IPS-NIHi11 (cell line): ENCODE data around the gene TIMP3.
"Not testable (repeated sequence)": the region's sequence is repeated elsewhere in the genome, so short reads cannot be mapped to it uniquely, and the experiment has no call there.

Experiments used
- DNase-seq: peaks from one replicate; pipeline ENCODE4 v3.0.0; 2012; ENCODE audit warnings: mixed read lengths, low spot score

The TIMP3 gene

DNA sequence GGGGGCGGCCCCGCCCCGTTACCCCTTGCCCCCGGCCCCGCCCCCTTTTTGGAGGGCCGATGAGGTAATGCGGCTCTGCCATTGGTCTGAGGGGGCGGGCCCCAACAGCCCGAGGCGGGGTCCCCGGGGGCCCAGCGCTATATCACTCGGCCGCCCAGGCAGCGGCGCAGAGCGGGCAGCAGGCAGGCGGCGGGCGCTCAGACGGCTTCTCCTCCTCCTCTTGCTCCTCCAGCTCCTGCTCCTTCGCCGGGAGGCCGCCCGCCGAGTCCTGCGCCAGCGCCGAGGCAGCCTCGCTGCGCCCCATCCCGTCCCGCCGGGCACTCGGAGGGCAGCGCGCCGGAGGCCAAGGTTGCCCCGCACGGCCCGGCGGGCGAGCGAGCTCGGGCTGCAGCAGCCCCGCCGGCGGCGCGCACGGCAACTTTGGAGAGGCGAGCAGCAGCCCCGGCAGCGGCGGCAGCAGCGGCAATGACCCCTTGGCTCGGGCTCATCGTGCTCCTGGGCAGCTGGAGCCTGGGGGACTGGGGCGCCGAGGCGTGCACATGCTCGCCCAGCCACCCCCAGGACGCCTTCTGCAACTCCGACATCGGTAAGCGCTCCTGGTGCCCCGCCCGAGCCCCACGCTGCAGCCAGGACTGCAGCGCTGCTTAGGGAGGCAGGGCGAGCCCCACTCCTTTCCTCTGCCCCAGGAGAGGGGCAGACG, at the start of gene TIMP3:
TSS of gene TIMP3 (plus strand) at position 169 of the 700 bp plus-strand sequence. CDS start at position 466, 297 bp downstream.
- DNase-seq: peak; percentile 96

DNA sequence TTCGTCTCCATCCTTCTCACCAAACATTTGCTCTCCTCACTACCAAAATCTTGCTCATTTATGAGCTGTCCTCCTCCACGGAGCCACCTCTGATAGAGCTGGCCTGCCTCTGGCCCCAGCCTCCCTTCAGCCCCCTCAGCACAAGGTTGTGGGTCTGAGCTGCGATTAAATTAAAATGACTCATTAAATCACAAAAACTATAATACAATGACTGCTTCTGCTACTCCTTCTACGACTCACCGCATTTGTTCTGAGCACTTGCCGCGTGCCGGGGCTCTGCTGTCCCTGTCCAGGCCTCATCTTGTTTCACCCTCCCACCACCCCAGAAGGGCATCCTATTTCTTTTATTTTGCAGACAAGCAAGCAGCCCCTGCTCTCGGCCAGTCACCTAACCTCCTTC, 49.2 kb upstream of the TIMP3 start:
- no peak for DNase-seq

DNA sequence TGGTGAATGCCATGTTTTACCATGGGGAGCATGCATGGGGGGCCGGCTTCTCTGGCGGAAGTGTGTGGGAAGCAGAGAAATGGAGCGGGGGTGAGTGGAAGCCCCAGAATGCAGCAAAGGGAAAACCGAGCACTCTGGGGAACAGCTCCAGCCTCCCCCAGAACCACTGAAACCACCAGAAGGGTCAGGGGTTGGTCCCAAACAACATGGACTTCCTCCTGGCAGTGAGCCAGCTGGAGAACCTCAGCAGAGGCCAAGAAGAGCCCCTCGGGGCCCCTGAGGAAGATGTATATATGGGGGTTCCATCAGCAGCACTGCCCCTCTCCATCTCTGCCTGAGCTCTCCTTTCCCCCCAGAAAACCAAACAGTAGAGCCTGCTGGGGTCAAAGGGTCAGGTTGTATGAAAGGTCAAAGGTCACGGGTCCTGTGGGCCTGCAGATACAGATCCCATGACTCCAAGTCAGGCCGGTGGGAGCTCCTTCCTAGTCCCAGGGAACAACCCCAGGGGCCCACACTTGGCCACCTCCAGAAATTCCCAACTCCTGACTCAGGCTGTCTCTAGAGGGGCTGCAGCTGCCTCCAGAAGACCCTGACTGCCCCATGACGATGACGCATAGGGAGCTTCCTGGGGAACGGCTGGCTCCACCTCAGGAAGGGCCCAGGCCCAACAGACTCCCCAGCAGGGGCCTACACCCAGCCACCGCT, 48.5 kb upstream of the TIMP3 start:
- no peak for DNase-seq

DNA sequence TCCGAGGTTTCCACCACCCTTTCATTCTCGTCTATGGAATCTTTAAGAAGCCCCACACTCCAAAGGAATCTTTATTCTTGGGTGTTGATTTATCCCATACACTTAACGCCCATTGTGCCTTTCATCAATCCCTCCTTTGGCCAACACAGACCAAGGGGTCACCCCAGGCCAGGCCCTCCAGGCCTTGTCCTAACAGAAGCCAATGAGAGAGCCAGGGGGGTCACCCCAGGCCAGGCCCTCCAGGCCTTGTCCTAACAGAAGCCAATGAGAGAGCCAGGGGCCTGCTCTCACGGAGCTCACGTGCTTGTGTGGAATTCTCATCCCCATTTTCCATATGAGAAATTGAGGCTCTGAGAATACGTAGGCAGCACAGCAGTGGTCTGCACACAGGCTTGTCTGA, 47.9 kb upstream of the TIMP3 start:
- no peak for DNase-seq

DNA sequence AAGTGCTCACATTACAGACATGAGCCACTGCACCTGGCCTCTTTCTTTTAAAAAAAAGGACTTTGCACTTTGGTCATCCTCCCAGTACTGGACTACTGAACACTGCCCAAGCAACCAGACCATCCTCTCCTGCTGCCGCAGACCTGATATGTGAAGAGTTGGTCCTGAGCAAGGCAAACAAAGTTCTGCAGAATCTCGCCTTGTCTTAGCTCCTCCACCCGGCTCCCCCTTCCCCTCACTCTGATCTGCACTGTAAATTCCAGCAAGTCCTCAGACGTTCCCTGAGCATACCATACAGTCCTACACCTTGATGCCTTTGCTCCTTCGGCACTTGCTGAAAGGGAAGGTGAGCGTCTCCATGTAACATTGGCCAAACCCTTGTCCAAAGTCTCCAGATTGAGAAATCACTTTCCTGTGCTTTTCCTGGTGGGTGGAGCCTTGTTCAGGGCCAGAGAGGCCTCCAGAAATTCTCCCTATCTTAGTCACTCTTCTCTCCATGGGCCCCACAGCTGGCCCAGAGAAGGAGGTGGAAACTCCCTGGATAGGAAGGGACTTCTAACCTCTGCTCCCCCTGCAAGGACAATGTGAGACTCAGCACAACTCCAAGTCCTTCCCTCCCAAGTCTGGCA, 47.0 kb upstream of the TIMP3 start:
- peak; percentile 68 for DNase-seq

DNA sequence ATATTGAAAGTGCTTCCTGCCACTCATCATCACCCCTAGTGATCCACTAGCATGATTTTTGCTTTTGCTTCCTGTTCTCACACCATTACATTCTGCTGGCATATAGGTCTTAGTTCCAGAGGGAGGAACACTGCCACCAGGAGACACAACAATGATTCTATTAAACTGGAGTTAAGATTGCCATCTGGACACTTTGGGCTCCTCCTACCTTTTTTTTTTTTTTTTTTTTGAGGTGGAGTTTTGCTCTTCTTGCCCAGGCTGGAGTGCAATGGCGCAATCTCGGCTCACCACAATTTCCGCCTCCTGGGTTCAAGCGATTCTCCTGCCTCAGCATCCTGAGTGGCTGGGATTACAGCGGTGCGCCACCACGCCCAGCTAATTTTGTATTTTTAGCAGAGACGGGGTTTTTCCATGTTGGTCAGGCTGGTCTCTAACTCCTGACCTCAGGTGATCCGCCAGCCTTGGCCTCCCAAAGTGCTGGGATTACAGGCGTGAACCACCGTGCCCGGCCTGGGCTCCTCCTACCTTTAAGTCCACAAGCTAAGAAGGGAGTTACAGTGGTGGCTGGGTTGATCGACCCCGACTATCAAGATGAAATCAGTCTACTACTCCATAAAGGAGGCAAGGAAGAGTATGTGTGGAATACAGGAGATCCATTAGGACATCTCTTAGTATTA, 44.3 kb upstream of the TIMP3 start:
- not testable (repeated sequence) for DNase-seq

DNA sequence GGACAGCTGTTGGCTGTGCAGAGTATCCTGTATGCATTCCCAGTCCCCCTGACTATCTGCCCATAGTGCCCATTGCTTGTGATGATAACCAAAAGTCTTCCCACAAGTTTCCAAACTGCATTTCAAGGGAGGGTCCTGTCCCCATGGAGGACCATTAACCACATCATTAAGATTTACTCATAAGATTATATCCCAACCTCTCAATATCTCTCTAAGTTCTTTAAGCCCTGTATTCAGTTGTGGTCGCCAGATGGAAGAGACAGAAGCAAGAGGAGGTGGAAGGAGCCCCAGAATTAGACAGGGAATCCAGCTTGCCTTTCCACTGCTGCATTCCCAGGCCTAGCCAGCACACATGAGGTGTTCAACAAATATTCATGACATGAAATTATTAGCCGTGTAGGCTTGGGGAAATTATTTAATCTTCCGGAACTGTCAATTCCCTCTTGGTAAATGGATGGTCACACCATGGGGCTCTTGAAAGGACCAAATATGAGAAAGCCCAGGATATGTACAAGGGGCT, 42.6 kb upstream of the TIMP3 start:
- no peak for DNase-seq

DNA sequence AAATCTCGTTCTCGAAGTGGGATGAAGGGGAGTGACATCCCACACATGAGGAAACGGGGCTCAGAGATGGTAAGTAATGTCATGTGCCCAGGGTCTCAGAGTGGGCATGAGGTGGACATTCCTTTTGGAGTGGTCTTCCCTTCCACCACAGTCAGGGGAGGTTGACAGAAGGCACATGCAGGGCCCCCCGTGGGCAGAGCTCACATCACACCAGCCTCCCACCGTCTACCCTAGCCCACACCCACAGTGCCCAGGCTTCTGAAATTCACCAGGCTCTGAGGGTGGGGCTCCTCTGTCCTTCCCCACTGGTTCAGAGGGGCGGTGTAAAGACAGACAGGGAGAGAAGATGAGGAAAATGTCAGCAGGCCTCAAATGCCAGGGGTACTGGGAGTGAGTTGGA, 41.1 kb upstream of the TIMP3 start:
- DNase-seq: no peak

DNA sequence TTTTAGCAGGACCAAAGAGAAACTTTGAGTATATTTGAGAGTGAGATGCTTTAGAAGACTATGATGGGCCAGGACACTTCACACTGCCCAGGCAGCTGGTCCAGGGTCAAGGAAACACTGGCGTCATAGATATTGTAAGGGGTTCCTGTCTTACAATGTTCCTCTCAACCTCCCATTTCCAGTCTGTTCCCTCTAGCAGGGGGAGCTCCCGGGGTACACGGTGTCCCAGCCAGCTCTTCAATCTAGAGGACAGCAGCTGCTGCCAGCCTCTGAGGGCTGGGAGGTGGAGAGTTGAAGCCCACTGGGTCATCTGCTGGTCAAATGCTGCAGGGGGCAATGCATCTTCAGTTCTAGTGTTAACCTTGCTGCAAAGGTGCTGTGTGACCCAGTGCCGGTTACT, 40.7 kb upstream of the TIMP3 start:
- DNase-seq: no peak

DNA sequence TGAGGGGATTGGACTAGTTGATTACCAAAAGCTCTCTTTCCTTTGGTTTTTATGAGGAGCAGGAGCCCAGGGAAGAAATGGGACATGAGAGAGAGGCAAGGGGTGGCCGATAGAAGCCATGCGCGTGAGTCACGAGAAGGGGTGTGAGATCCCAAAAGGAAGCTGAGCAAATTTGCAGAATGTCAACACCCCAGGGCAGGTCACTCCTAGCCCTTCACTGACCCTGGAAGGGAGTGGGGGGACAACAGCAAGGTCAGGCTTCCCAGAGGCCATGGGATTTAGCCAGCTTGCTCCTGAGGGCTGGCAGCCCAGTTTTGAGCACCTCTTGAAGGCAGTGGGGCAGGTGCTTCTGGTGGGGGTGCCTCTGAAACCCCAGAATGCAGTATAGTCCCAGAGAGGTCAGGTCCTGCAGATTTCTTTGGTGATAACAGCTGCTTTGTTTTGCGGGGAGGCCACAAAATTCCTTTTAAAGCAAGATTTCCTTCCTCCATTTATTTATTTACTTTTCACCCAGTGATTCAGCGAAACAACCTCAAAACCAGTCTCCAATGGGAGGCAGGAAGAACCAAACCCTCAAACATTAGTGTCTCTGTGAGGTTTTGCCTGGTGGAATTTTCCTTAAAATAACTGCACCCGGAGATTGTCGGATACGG, 40.1 kb upstream of the TIMP3 start:
- no peak for DNase-seq

DNA sequence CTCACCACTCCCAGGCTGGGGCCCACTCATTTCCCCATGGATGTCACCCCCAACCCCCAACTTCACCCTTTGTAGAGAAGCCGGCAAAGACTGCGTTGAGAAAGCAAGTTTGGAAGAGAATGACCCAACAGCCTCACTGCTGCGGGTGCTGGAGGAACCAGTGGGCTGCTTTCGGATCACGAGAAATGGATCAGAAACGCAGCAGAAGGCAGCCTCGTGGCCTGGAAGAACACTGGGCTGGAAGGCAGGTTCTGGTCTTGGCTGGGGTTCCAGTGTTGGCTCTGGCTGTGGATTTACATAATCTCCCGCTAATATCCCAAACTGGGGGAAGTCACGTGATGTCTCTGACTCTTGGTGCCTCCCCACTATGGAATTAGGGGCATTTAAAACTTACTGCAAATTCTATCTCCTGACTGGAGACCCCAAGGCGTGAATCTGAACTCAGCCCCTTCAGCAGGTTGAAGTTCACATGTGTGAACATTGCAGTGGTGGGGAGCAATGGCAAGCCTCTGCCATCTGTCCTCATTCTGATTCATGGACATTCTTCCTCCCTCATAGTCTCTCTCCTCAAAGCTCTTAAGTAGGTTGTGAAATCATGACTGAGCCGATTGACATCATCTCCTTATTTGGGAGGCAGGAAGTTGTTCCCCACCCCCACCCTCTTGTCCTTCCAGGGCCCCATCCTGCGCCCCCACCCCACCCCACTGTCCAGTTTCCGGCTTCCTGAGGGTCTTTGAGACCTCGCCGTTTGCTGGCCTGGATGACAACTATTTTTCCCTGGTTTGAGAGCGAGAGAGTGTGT, 37.0 kb upstream of the TIMP3 start:
- DNase-seq: no peak

DNA sequence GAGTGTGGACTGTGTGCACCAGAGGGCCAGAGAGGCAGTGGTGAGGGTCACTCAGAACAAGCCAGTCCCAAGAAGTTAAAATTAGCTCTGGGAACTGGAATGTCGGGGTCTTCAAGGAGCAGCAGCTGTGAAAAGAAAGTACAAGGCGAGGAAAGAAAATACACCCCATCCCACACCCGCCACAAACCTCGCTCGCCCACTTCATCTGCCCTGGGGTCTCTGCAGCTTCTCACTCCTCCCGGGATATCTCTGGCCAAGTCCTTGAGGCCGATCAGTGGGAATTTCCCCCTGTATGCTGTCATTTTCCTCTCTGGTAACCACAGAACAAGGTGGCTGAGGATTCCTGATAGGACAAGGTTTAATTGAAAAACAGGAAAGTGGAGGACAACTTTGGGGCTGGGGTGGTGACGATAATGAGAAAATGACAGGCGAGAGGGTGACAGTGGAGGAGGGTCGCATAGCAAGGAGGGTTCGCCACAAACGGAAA, 36.3 kb upstream of the TIMP3 start:
- DNase-seq: no peak

DNA sequence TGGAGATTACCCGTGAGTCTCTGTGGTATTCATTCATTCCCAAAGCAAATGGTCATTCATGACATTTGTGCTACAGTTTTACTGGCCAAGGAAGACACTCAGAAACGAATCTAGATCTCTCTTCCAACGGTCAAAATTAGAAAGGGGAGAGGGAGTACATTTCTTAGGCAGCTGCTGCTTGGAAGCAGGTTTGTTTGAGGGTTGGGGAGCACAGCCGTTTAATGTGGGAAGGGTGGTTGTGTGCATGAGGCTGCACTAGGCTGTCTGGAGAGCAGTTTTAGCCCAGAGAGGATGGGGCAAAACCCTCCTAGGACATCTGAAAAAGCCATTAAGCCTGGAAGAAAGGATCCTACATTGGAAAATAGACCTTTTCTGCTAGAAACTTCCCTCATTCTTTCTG, 29.7 kb upstream of the TIMP3 start:
- no peak for DNase-seq

DNA sequence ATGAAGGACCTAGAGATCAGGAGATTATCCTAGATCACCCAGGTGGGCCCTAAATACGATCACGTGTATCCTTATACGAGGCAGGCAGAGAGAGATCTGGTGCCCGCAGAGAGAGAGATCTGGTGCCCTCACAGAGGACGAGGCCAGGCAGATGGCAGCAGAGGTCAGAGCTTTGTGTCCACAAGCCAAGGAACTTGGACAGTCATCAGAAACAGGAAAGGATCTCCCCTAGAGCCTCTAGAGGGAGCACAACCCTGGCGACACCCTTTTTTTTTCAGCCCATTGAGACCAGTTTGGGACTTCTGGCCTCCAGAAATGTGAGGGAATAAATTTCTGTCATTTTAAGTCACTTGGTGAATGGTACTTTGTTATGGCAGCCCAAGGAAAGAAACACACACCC, 25.5 kb upstream of the TIMP3 start:
- peak; percentile 38 for DNase-seq

DNA sequence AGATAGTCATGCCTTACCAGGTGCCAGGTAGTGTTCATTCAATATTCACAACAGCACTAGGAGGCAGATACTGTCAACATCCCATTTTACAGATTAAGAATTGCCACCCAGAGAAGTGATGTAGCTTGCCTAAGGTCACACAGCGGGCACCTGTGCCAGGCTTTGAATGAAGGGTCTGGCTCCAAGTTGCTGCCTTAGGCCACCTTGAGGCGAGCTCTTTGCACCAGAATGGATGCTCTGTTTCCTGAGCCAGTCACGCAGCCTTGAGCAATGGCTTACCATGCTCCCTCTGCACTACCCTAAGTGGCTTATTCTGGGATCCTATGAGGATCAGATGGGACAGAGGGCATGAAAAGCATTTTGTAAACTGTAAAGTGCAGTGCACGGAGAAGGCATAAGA, 25.1 kb upstream of the TIMP3 start:
- no peak for DNase-seq

DNA sequence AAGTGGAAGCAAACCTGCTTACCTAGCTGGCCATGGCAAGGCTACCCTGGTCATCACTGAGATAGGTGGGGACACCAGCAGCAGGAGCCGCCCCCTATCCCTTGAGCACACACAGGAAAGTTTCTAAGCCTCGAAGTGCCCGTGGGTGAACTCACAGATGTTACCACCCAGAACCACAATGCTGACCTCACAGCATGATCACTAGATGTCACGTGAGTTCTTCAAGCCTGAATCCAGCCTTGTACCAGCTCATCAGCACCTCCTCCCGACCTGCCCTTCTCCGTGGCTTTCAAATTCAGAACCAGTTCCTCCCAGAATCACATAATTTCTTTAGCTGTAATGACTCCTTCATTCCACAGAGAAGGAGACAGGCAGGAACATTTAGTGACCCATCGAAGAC, 24.7 kb upstream of the TIMP3 start:
- DNase-seq: no peak

DNA sequence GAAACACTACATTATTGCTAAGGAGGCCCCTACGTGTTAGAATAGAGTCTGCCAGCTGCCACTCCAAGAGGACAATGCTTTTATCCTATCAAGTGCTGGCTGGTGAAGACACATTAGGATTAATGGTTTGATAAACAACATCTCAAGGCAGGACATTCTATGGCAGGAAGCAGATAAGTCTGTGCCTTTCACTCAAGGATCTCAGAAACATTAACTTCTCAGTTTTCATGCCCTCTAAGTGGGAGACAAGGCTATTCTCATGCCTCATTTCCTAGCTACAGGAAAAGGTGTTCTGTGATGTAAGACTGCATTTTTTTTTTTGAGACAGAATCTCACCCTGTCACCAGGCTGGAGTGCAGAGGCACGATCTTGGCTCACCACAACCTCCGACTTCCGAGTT, 23.5 kb upstream of the TIMP3 start:
- no peak for DNase-seq

DNA sequence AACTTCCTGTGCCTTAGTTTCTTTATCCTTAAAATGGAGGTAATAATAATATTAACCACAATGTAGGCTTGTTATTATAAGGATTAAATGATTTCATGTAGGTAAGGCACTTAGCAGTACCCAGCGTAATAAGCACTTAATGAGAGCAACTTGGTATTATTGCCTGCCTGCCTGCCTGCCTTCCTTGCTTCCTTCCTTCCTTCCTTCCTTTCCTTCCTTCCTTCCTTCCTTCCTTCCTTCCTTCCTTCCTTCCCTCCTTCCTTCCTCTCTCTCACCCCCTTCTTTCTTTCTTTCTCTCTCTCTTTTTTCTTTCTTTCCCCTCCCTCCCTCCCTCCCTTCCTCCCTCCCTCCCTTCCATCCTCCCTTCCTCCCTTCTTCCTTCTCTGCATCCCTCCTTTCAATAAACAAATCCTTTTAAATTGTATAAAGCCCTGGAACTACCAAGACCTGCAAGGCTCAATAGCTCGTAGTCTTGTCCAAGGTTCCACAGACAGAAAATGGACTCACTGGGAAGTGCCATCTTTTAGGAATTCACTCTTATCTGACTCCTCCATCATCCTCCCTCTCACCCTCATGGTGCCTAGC, 20.7 kb upstream of the TIMP3 start:
- DNase-seq: no peak

DNA sequence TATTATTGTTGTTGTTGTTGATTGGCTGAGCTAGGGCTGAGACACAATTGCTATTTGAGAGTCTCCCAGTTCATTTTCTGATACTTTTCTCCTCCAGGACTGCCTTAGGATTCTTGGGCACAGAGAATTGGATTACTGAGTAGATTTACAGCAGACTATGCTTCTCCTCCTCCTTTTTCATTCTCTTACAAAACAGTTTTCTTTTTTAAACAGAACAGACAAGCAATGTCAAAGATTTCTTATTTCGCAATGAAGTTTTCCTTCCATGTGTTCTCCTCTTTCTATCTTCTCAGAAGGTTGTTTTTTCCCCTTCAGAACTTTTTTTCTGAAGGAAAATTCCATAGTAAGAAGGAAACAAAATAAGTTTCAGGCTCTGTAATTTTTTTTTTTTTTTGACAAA, 19.8 kb upstream of the TIMP3 start:
- no peak for DNase-seq

DNA sequence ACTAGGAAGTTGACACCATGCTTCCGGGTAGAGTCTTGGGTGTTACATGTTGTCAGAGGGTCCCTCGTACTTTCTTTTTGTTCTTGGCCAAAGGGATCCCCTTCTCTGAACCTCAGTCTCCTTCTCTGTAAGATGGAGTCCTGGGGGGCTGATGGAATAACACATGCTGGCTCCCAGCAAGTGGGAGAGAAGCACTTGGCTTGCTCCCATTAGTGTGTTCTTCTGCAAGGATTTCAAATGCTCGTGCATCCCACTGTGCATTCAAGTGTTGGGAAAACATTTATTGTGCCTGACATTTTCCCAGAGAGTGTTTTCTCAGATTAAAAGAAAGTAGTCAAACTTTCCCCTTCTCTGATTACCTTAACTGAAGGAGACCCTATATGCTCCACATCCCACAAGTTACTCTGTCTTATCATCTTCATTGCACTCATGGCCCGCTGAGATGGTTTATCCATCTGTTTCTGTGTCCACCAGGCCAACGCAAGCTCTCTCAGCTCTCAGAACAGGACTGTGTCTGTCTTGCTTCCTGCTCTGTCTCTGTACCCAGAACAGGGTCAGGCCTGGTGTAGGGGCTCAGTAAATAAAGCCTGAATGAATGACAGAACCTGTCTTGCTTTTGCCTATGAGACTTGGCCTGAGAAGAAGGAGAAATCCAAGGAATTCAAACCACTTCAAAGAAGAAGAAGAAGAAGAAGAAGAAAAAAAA, 16.0 kb upstream of the TIMP3 start:
- no peak for DNase-seq
